Liver (tissue), 9 donors: ENCODE measurements around the gene RABGGTA. TPM values are rescaled to one million over a fixed set of nuclear protein-coding genes. Genes with fewer than 3 reads are reported as not detected.

Source experiments
- DNase-seq: peaks from one replicate; pipeline ENCODE4 v3.0.0-alpha.2; 2017; ENCODE audit warnings: low spot score
- H3K27ac ChIP-seq, 2 donors: one replicate each; pipeline ENCODE4 v1.7.0; 2013; ENCODE audit warnings: inconsistent platforms in 2 of 2, low read length in 2 of 2, control low read depth in 1 of 2, low read depth in 1 of 2, mild to moderate bottlenecking in 1 of 2
- H3K27me3 ChIP-seq, 4 donors: one replicate each; pipeline versions ENCODE4 v1.6.1 to v1.7.0; 2013; ENCODE audit warnings: low read length in 3 of 4, inconsistent platforms in 1 of 4, mild to moderate bottlenecking in 1 of 4, moderate library complexity in 1 of 4; ENCODE audit not compliant: control insufficient read depth in 4 of 4, insufficient read depth in 4 of 4
- H3K36me3 ChIP-seq, 4 donors: one replicate each; pipeline versions ENCODE4 v1.6.1 to v1.7.0; 2013; ENCODE audit warnings: low read length in 3 of 4, mild to moderate bottlenecking in 3 of 4, low read depth in 1 of 4, moderate library complexity in 1 of 4; ENCODE audit not compliant: control insufficient read depth in 4 of 4, insufficient read depth in 3 of 4
- H3K4me1 ChIP-seq, 4 donors: one replicate each; pipeline versions ENCODE4 v1.6.1 to v1.7.0; 2013; ENCODE audit warnings: low read length in 3 of 4, mild to moderate bottlenecking in 3 of 4, moderate library complexity in 1 of 4; ENCODE audit not compliant: control insufficient read depth in 4 of 4, insufficient read depth in 4 of 4
- H3K4me3 ChIP-seq, 3 donors: one replicate each; pipeline versions ENCODE4 v1.6.1 to v1.7.0; 2013; ENCODE audit warnings: low read length in 3 of 3, control low read depth in 1 of 3, low read depth in 1 of 3, mild to moderate bottlenecking in 1 of 3
- H3K9ac ChIP-seq, 2 donors: one replicate each; pipeline ENCODE4 v1.7.0; 2013; ENCODE audit warnings: low read length in 2 of 2, mild to moderate bottlenecking in 2 of 2, moderate library complexity in 2 of 2, control low read depth in 1 of 2, low read depth in 1 of 2
- H3K9me3 ChIP-seq, 4 donors: one replicate each; pipeline versions ENCODE4 v1.6.1 to v1.7.0; 2013; ENCODE audit warnings: low read length in 3 of 4; ENCODE audit not compliant: control insufficient read depth in 4 of 4
- ATF3 ChIP-seq: IDR thresholded peaks from 2 replicates; pipeline ENCODE4 v1.6.1; 2016; ENCODE audit warnings: antibody characterized with exemption
- EGR1 ChIP-seq, 2 donors: IDR thresholded peaks; 2 replicates each; pipeline ENCODE4 v1.6.1; 2016 to 2018; ENCODE audit warnings: antibody characterized with exemption in 2 of 2, low read depth in 2 of 2
- FOXA1 ChIP-seq: IDR thresholded peaks from 2 replicates; pipeline ENCODE4 v1.6.1; 2016; ENCODE audit warnings: antibody characterized with exemption
- FOXA2 ChIP-seq: IDR thresholded peaks from 2 replicates; pipeline ENCODE4 v1.6.1; 2016; ENCODE audit warnings: antibody characterized with exemption
- GABPA ChIP-seq, 2 donors: IDR thresholded peaks in 1 of 2; conservative IDR thresholded peaks in 1 of 2; 2 replicates each; pipeline ENCODE4 v1.6.1; 2016; ENCODE audit warnings: antibody characterized with exemption in 2 of 2, mild to moderate bottlenecking in 1 of 2, moderate library complexity in 1 of 2
- HNF4A ChIP-seq, 2 donors: conservative IDR thresholded peaks; 2 replicates each; pipeline ENCODE4 v1.6.1; 2016; ENCODE audit warnings: antibody characterized with exemption in 2 of 2, mild to moderate bottlenecking in 2 of 2
- JUND ChIP-seq, 2 donors: IDR thresholded peaks; 2 replicates each; pipeline ENCODE4 v1.6.1; 2016; ENCODE audit warnings: antibody characterized with exemption in 2 of 2
- NR2F2 ChIP-seq: IDR thresholded peaks from 2 replicates; pipeline ENCODE4 v1.6.1; 2016; ENCODE audit warnings: antibody characterized with exemption
- RAD21 ChIP-seq, 2 donors: IDR thresholded peaks; 2 replicates each; pipeline ENCODE4 v1.6.1; 2016; ENCODE audit warnings: antibody characterized with exemption in 2 of 2, mild to moderate bottlenecking in 2 of 2
- REST ChIP-seq: IDR thresholded peaks from 2 replicates; pipeline ENCODE4 v1.6.1; 2016; ENCODE audit warnings: antibody characterized with exemption, mild to moderate bottlenecking
- RXRA ChIP-seq, 2 donors: IDR thresholded peaks; 2 replicates each; pipeline ENCODE4 v1.6.1; 2017 to 2018; ENCODE audit warnings: antibody characterized with exemption in 2 of 2, mild to moderate bottlenecking in 1 of 2
- YY1 ChIP-seq: IDR thresholded peaks from 2 replicates; pipeline ENCODE4 v1.6.1; 2016; ENCODE audit warnings: antibody characterized with exemption, mild to moderate bottlenecking
- WGBS: extraction: QIAGEN DNeasy Blood & Tissue Kit; methylation state at CpG from one replicate; pipeline ENCODE4 v1.1.7; 2013; 5-methylcytosine and 5-hydroxymethylcytosine counted together
- polyA plus RNA-seq, 2 donors: library from polyadenylated mRNA; stranded (reverse) in 1 of 2; unstranded in 1 of 2; fragments of 200-250 nt in 1 of 2; fragments of >200 nt in 1 of 2; fragmentation: Nextera tagmentation in 1 of 2; extraction: Ambion mirVana in 1 of 2; gene quantifications; one replicate each; pipeline versions ENCODE4 v1.2.1 to v1.2.3, GENCODE V29; 2013 to 2015
- total RNA-seq, 2 donors: library from RNA; depleted of rRNA; stranded (reverse); fragments of >200 nt; gene quantifications; one replicate each; pipeline ENCODE4 v1.2.3, GENCODE V29; 2014
- TF ChIP-seq, protein P1 (sequence below): fragments of 150-350 bp; IDR thresholded peaks from 2 replicates; pipeline ENCODE4 v1.5.1; 2017; ENCODE audit warnings: improper control_type of control experiment, low read depth, low read length; ENCODE audit not compliant: missing input control
- TF ChIP-seq, protein P2 (sequence below): IDR thresholded peaks from 2 replicates; pipeline ENCODE4 v1.6.1; 2016; ENCODE audit warnings: antibody characterized with exemption
- TF ChIP-seq, protein P3 (sequence below): IDR thresholded peaks from 2 replicates; pipeline ENCODE4 v1.6.1; 2016; ENCODE audit warnings: antibody characterized with exemption
- donor health status: healthy.
- donor health status: healthy.
- donor health status: healthy.
- donor health status: healthy.
- donor health status: healthy.

RABGGTA gene
- total and polyA plus RNA-seq, 4 donors: 7.5 to 19.7 (median 13.2) TPM

DNA sequence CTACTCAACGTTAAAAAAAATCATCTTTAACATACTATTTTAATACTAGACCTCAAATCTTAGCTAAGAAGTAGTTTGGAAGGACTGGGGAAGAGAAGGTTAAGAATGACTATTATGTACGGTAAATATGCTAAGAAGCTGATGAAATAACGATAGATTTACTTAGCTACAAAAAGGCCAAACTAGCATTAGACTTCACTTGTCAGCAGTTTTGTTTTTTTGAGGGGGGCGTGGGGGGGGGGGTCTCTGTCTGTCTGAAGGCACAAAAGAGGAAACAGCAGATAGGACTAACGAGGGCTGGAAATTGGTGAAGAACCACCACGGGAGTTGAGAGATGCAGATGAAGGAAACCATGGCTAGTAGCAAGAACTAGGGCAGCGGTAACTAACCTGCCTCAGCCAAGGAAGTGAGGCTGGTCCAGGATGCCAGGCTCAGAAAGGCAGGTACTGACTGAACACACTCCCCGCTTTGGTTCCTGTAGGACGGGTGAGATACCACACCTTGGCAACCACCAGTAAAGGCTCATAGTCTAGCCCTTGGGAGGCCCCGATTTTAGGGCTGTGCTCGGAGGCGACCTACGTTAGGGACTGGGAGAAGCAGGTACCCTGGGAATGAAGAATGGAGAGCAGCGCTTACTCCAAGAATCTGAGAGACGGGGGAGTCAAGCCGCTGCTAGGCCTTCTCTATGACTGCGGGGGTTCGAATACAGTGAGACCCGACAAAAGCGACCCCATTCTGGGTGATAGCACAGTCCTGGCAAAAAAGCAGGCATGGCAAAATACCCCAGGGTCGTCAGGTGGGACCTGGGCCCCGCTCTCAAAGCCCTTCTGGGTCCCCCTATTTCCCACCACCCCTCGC is 39.9 kb downstream of the RABGGTA start:
- Histone ChIP-seq H3K9me3 (no peaks in the 10 kb centered on the region), H3K27me3 (no peaks in the 10 kb centered on the region), H3K27ac (peak overlapping the region; percentile 80 to 81), H3K4me3 (peak overlapping the region; percentile 76 to 96 (median 85)), H3K36me3 (peaks cover 4 to 14% (median 9%) of the 10 kb centered on the region in 4 donors), H3K4me1 (peaks cover 5 to 38% (median 27%) of the 10 kb centered on the region in 4 donors), H3K9ac (peak overlapping the region; percentile 83 to 85)
- TF ChIP-seq, protein P1, sequence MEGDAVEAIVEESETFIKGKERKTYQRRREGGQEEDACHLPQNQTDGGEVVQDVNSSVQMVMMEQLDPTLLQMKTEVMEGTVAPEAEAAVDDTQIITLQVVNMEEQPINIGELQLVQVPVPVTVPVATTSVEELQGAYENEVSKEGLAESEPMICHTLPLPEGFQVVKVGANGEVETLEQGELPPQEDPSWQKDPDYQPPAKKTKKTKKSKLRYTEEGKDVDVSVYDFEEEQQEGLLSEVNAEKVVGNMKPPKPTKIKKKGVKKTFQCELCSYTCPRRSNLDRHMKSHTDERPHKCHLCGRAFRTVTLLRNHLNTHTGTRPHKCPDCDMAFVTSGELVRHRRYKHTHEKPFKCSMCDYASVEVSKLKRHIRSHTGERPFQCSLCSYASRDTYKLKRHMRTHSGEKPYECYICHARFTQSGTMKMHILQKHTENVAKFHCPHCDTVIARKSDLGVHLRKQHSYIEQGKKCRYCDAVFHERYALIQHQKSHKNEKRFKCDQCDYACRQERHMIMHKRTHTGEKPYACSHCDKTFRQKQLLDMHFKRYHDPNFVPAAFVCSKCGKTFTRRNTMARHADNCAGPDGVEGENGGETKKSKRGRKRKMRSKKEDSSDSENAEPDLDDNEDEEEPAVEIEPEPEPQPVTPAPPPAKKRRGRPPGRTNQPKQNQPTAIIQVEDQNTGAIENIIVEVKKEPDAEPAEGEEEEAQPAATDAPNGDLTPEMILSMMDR: no peak
- TF ChIP-seq NR2F2 (no peak), HNF4A (conservative IDR thresholded peaks at IDR 0.05) (no peak), YY1 (no peak), EGR1 (IDR thresholded peaks at IDR 0.05; ENCODE audit: low read depth in 2 of 2) (no peak), FOXA2 (no peak), JUND (IDR thresholded peaks at IDR 0.05) (no peak), RAD21 (IDR thresholded peaks at IDR 0.05) (no peak), RXRA (IDR thresholded peaks at IDR 0.05) (no peak), ATF3 (no peak), GABPA (IDR thresholded peaks at IDR 0.05 in 1 of 2, conservative IDR thresholded peaks at IDR 0.05 in 1 of 2) (no peak), FOXA1 (no peak), REST (no peak)
- TF ChIP-seq, protein P2, sequence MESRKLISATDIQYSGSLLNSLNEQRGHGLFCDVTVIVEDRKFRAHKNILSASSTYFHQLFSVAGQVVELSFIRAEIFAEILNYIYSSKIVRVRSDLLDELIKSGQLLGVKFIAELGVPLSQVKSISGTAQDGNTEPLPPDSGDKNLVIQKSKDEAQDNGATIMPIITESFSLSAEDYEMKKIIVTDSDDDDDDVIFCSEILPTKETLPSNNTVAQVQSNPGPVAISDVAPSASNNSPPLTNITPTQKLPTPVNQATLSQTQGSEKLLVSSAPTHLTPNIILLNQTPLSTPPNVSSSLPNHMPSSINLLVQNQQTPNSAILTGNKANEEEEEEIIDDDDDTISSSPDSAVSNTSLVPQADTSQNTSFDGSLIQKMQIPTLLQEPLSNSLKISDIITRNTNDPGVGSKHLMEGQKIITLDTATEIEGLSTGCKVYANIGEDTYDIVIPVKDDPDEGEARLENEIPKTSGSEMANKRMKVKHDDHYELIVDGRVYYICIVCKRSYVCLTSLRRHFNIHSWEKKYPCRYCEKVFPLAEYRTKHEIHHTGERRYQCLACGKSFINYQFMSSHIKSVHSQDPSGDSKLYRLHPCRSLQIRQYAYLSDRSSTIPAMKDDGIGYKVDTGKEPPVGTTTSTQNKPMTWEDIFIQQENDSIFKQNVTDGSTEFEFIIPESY: no peak
- TF ChIP-seq, protein P3, sequence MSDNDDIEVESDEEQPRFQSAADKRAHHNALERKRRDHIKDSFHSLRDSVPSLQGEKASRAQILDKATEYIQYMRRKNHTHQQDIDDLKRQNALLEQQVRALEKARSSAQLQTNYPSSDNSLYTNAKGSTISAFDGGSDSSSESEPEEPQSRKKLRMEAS: no peak
- WGBS: 11% methylated on average over 23 of the region's 23 CpGs
- no peak for DNase-seq
